Upper lobe of right lung (tissue), 1 donor: ENCODE measurements around the gene KDM4C. TPM values are rescaled to one million over a fixed set of nuclear protein-coding genes. Genes with fewer than 3 reads are reported as not detected.

Experiments used
- ATAC-seq: fragments of 200-7000 bp; cut with Tn5 transposase; one replicate; pipeline ENCODE4 v1.9.1; 2020; ENCODE audit warnings: mild to moderate bottlenecking, moderate library complexity
- DNase-seq: peaks from one replicate; pipeline ENCODE4 v3.0.0-alpha.2; 2020
- H3K27ac ChIP-seq: fragments of 200-600 bp; one replicate; pipeline ENCODE4 v1.8.0; 2022
- H3K27me3 ChIP-seq: fragments of 200-600 bp; one replicate; pipeline ENCODE4 v1.8.0; 2022; ENCODE audit warnings: mild to moderate bottlenecking
- H3K36me3 ChIP-seq: fragments of 200-600 bp; one replicate; pipeline ENCODE4 v1.8.0; 2022
- H3K4me1 ChIP-seq: fragments of 200-600 bp; one replicate; pipeline ENCODE4 v1.8.0; 2022
- H3K4me3 ChIP-seq: fragments of 200-600 bp; one replicate; pipeline ENCODE4 v1.8.0; 2022; ENCODE audit warnings: mild to moderate bottlenecking
- H3K9me3 ChIP-seq: fragments of 200-600 bp; one replicate; pipeline ENCODE4 v1.8.0; 2022
- intact Hi-C: fragments of 100-400 bp; cut with DNase I; formaldehyde crosslinking; loops from one replicate; pipeline ENCODE4 v1.11.0; 2022
- total RNA-seq: library from RNA; stranded (reverse); fragmentation: NEBNext Ultra II Directional; extraction: Animal tissue kit (Norgen Biotek cat#: 25700); gene quantifications from one replicate; pipeline ENCODE4 v1.2.1, GENCODE V29; 2021
- TF ChIP-seq, protein P1 (sequence below): fragments of 200-600 bp; IDR thresholded peaks from one replicate; pipeline ENCODE4 v1.8.0; 2022; ENCODE audit warnings: antibody characterized with exemption
- donor health status: DM: no; HTN: yes; CAD: no; lungs with severe emphysema.

Gene KDM4C
- total RNA-seq, 1 donor from 2014 or later = 37.2 TPM

DNA sequence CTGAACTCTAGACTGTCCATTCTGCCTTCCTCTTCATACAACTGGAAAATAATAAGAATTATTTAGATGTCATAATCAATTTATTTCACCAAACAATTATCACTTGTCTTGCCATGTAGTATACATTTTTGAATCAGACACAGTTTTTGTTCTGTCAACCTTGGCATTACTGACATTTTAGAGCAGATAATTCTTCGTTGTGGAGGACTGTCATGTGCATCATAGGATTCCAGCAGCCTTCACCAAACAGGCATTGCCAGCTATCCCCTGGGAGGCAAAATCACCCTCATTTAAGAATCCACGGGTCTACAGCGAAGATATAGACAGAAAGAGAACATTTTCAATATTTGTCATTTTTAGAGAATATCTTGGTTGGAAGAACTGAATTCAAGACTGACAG lies 293.9 kb downstream of the KDM4C start:
- no peak overlapping the region for H3K4me3 ChIP-seq
- intact Hi-C loops = no loop called here
- no peak overlapping the region for H3K27ac ChIP-seq
- H3K9me3 ChIP-seq = no peaks in the 10 kb centered on the region
- ATAC-seq (no peak), DNase-seq (no peak)
- H3K4me1 ChIP-seq = no peaks in the 10 kb centered on the region
- H3K27me3 ChIP-seq = no peaks in the 10 kb centered on the region
- TF ChIP-seq, protein P1, sequence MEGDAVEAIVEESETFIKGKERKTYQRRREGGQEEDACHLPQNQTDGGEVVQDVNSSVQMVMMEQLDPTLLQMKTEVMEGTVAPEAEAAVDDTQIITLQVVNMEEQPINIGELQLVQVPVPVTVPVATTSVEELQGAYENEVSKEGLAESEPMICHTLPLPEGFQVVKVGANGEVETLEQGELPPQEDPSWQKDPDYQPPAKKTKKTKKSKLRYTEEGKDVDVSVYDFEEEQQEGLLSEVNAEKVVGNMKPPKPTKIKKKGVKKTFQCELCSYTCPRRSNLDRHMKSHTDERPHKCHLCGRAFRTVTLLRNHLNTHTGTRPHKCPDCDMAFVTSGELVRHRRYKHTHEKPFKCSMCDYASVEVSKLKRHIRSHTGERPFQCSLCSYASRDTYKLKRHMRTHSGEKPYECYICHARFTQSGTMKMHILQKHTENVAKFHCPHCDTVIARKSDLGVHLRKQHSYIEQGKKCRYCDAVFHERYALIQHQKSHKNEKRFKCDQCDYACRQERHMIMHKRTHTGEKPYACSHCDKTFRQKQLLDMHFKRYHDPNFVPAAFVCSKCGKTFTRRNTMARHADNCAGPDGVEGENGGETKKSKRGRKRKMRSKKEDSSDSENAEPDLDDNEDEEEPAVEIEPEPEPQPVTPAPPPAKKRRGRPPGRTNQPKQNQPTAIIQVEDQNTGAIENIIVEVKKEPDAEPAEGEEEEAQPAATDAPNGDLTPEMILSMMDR = no peak
- H3K36me3 ChIP-seq = peaks cover 53% of the 10 kb centered on the region

GRCh38 chr9:7053903-7054302 lies 296.1 kb downstream of the KDM4C start:
- intact Hi-C loops = no loop called here

GRCh38 chr9:7055171-7055903 lies 297.6 kb downstream of the KDM4C start:
- no peak for DNase-seq
- Histone ChIP-seq H3K4me1 (peaks cover 6% of the 10 kb centered on the region), H3K9me3 (no peaks in the 10 kb centered on the region), H3K27ac (no peak overlapping the region), H3K4me3 (no peak overlapping the region), H3K36me3 (peaks cover 19% of the 10 kb centered on the region), H3K27me3 (no peaks in the 10 kb centered on the region)
- TF ChIP-seq, protein P1 = no peak
- no peak for ATAC-seq
- intact Hi-C loops = no loop called here

More at GRCh38 chr9:7053903-7054302, 296.1 kb downstream of the KDM4C start:
- Histone ChIP-seq H3K27ac (no peak overlapping the region), H3K27me3 (no peaks in the 10 kb centered on the region), H3K36me3 (peaks cover 31% of the 10 kb centered on the region), H3K4me3 (no peak overlapping the region), H3K9me3 (no peaks in the 10 kb centered on the region), H3K4me1 (peaks cover 5% of the 10 kb centered on the region)
- no peak for ATAC-seq
- TF ChIP-seq, protein P1 = no peak
- no peak for DNase-seq

DNA sequence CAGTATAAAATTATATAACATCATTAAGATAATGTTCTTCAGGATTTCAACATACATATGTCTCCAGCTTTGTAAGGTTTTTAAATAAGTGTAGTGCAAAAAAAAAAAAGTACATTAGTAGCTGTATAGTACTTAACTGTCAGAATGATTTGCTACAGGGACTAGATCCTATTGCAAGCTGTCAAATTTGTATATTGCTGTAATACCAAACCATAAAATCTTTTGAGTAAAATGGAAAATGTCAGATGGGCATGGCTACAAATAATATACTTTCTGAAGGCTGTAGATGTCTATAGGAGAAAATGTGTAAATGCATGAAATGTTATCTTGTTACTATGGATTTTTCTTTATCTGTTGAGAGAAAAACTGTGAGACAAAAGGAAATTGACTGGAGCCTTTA lies 298.5 kb downstream of the KDM4C start:
- Histone ChIP-seq H3K36me3 (peaks cover 11% of the 10 kb centered on the region), H3K4me1 (peaks cover 6% of the 10 kb centered on the region), H3K4me3 (no peak overlapping the region), H3K27me3 (no peaks in the 10 kb centered on the region), H3K27ac (no peak overlapping the region), H3K9me3 (no peaks in the 10 kb centered on the region)
- DNase-seq (no peak), ATAC-seq (no peak)
- TF ChIP-seq, protein P1 = no peak
- intact Hi-C loops = no loop called here

DNA sequence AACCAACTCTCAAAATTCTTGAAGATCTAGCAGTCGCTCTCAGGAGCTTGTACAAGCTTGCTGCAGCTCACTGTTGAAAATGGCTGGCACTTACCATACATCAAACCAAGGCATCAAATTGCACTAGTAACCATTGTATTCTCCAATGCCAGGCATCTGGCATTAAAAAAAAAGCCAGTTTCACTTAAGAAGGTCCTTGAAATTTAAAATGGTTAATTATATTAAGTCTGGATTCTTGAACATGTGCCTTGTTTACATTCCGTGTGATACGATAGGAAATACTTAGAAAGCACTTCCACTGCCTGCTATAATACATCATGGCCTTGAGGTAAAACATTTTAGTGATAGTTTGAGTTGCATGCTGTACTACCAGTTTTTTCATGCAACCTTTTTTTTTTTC lies 300.7 kb downstream of the KDM4C start:
- ATAC-seq (no peak), DNase-seq (no peak)
- intact Hi-C loops = no loop called here
- no peak overlapping the region for H3K4me3 ChIP-seq
- H3K9me3 ChIP-seq = no peaks in the 10 kb centered on the region
- peaks cover 6% of the 10 kb centered on the region for H3K4me1 ChIP-seq
- H3K36me3 ChIP-seq = no peaks in the 10 kb centered on the region
- no peaks in the 10 kb centered on the region for H3K27me3 ChIP-seq
- H3K27ac ChIP-seq = no peak overlapping the region
- TF ChIP-seq, protein P1 = no peak

DNA sequence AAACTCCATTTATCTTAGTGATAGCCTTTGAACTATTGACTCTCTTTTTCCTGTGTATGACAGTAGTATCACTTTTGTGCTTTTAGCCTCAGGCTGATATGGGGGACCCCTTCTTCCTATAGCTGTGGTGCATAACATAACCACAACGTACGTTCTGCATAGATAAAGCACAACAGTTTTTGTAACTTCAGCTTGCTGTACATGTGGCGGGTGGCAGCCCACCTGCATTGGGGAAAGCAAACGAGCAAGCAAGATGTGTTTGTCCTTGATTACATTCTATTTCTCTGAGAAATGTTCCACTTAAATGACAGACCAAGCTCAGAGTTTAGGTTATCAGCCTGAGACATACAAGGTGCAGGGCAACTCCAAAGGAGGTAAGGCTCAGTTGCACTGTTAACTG lies 309.4 kb downstream of the KDM4C start:
- no peaks in the 10 kb centered on the region for H3K4me1 ChIP-seq
- intact Hi-C loops = no loop called here
- DNase-seq = no peak
- H3K36me3 ChIP-seq = peaks cover 4% of the 10 kb centered on the region
- no peaks in the 10 kb centered on the region for H3K9me3 ChIP-seq
- no peak overlapping the region for H3K4me3 ChIP-seq
- H3K27ac ChIP-seq = no peak overlapping the region
- ATAC-seq = no peak
- TF ChIP-seq, protein P1 = no peak
- H3K27me3 ChIP-seq = no peaks in the 10 kb centered on the region
